Kidney (tissue), 14 donors: ENCODE measurements around the gene INSRR. TPM values are rescaled to one million over a fixed set of nuclear protein-coding genes. Genes with fewer than 3 reads are reported as not detected.

Experiments used
- DNase-seq, 5 donors: peaks; one replicate each; pipeline ENCODE4 v3.0.0-alpha.2; 2013 to 2020
- FAIRE-seq: peaks from 2 replicates; lab custom pipeline; 2012; peaks lifted over from hg19 to GRCh38; lab: Jason Lieb, UNC
- H3K27ac ChIP-seq, 2 donors: one replicate each; pipeline ENCODE4 v1.7.0; 2013; ENCODE audit warnings: low read depth in 2 of 2, low read length in 2 of 2, inconsistent platforms in 1 of 2
- H3K27me3 ChIP-seq: one replicate; pipeline ENCODE4 v1.7.1; 2013; ENCODE audit warnings: low read length, inconsistent platforms; ENCODE audit not compliant: control insufficient read depth, insufficient read depth
- H3K36me3 ChIP-seq, 3 donors: one replicate each; pipeline versions ENCODE4 v1.7.0 to v1.7.1; 2013; ENCODE audit warnings: low read length in 3 of 3, control low read depth in 1 of 3, inconsistent platforms in 1 of 3; ENCODE audit not compliant: insufficient read depth in 3 of 3, control insufficient read depth in 2 of 3
- H3K4me1 ChIP-seq, 3 donors: one replicate each; pipeline versions ENCODE4 v1.7.0 to v1.7.1; 2013; ENCODE audit warnings: low read length in 3 of 3, inconsistent platforms in 1 of 3, low read depth in 1 of 3; ENCODE audit not compliant: control insufficient read depth in 2 of 3, insufficient read depth in 2 of 3
- H3K4me3 ChIP-seq, 3 donors: one replicate each; pipeline versions ENCODE4 v1.7.0 to v1.8.1; 2013; ENCODE audit warnings: low read length in 3 of 3, control low read depth in 1 of 3, inconsistent platforms in 1 of 3
- H3K9ac ChIP-seq, 3 donors: one replicate each; pipeline versions ENCODE4 v1.7.0 to v1.7.1; 2013; ENCODE audit warnings: low read length in 3 of 3, control low read depth in 1 of 3, inconsistent platforms in 1 of 3
- H3K9me3 ChIP-seq, 3 donors: one replicate each; pipeline versions ENCODE4 v1.7.0 to v1.7.1; 2013; ENCODE audit warnings: low read length in 3 of 3, control low read depth in 1 of 3, inconsistent platforms in 1 of 3; ENCODE audit not compliant: control insufficient read depth in 2 of 3, insufficient read depth in 1 of 3
- intact Hi-C: fragments of 100-400 bp; cut with DNase I; formaldehyde crosslinking; loops from one replicate; pipeline ENCODE4 v1.11.1; 2022
- polyA plus RNA-seq: library from polyadenylated mRNA; stranded (reverse); fragments of 350-450 nt; fragmentation: Illumina TruSeq; extraction: RNeasy Lipid Tissue Mini Kit (QIAGEN cat#74804); gene quantifications from one replicate; pipeline ENCODE4 v1.2.3, GENCODE V29; 2014; ENCODE audit warnings: low read depth, low replicate concordance; ENCODE audit not compliant: insufficient read depth
- total RNA-seq: library from RNA; stranded (reverse); fragmentation: NEBNext Ultra II Directional; extraction: Animal tissue kit (Norgen Biotek cat#: 25700); gene quantifications from one replicate; pipeline ENCODE4 v1.2.1, GENCODE V29; 2021
- TF ChIP-seq, protein P1 (sequence below): IDR thresholded peaks from 3 replicates; pipeline ENCODE4 v1.5.1; 2012; ENCODE audit warnings: mild to moderate bottlenecking, moderate library complexity, borderline replicate concordance; ENCODE audit not compliant: insufficient read depth; ENCODE audit errors: extremely low read depth
- donor health status: control.
- donor health status: control.
- donor health status: control.
- donor health status: control.
- donor health status: control.
- donor health status: DM: yes; HTN: yes; CAD: no.
- donor health status: Normal renal cell carcinoma (clear cell type).

INSRR gene
- total and polyA plus RNA-seq, 2 donors from 2014 or later = 0.35 to 2.4 TPM

DNA sequence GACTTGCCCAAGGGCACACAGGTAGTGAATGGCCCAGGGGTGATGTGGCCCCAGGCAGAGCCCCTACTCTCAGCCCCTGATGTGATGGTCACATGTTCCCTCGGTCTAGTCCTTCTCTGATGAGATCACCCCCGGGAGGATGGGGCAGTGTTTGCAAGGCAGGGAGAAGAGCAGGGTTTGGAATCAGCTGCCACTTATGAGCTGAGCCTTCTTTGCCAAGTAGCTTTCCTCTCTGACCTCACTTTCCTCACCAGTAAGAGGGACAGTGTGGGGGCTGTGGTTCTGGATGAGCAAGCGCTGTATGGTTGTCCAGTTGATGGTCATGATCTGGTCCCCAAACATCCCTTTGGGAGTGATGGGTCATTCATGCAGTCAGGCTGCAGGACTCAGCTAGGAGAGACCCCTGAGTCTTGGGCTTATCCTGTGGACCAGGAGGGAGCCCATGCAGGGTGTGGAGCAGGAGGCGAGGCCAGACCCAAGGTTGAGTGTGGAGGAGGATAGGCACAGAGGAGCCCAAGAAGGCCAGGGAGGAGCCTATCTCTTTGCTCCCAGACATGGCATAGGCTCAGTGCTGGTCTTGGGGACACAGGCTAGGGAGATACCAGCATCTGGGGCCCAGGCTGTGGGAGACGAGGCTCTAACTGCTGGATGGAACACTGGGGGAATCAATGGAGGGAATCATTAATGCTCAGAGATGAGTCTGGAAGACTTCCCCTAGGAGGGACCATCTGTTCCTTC, 18.7 kb upstream of the INSRR start:
- Histone ChIP-seq H3K4me3 (no peak overlapping the region), H3K9me3 (no peaks in the 10 kb centered on the region), H3K36me3 (no peaks in the 10 kb centered on the region), H3K27me3 (no peaks in the 10 kb centered on the region), H3K27ac (no peak overlapping the region), H3K9ac (no peak overlapping the region), H3K4me1 (no peaks in the 10 kb centered on the region)
- DNase-seq (no peak), FAIRE-seq (no peak)
- intact Hi-C loops = no loop called here
- TF ChIP-seq, protein P1, sequence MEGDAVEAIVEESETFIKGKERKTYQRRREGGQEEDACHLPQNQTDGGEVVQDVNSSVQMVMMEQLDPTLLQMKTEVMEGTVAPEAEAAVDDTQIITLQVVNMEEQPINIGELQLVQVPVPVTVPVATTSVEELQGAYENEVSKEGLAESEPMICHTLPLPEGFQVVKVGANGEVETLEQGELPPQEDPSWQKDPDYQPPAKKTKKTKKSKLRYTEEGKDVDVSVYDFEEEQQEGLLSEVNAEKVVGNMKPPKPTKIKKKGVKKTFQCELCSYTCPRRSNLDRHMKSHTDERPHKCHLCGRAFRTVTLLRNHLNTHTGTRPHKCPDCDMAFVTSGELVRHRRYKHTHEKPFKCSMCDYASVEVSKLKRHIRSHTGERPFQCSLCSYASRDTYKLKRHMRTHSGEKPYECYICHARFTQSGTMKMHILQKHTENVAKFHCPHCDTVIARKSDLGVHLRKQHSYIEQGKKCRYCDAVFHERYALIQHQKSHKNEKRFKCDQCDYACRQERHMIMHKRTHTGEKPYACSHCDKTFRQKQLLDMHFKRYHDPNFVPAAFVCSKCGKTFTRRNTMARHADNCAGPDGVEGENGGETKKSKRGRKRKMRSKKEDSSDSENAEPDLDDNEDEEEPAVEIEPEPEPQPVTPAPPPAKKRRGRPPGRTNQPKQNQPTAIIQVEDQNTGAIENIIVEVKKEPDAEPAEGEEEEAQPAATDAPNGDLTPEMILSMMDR = no peak

DNA sequence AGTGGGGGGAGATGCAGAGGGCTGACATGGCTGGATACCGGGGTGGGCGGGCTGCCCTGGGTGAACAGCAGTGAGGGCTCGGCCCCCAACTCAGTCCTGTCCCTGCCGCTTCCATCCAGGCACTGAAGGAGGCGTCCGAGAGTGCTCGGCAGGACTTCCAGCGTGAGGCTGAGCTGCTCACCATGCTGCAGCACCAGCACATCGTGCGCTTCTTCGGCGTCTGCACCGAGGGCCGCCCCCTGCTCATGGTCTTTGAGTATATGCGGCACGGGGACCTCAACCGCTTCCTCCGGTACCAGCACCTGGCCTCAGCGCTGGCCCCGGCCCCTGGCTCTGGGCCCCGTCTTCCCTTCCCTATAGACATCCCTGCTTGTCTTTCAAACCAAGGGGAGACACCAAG, 17.4 kb upstream of the INSRR start:
- H3K4me1 ChIP-seq = no peaks in the 10 kb centered on the region
- H3K27me3 ChIP-seq = no peaks in the 10 kb centered on the region
- TF ChIP-seq, protein P1 = no peak
- H3K27ac ChIP-seq = no peak overlapping the region
- FAIRE-seq (no peak), DNase-seq (no peak)
- no peaks in the 10 kb centered on the region for H3K9me3 ChIP-seq
- intact Hi-C loops = no loop called here
- no peak overlapping the region for H3K9ac ChIP-seq
- H3K36me3 ChIP-seq = no peaks in the 10 kb centered on the region
- H3K4me3 ChIP-seq = no peak overlapping the region

DNA sequence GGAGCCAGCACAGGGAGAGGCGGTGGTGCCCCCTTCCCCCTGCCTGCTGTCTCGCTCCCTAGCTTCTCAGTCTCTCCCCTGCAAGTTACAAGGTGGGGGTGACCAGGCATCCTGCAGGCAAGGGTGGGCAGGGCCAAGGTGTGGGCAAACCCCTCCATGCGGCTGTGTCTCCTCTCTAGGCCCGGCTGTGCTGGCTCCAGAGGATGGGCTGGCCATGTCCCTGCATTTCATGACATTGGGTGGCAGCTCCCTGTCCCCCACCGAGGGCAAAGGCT, 16.4 kb upstream of the INSRR start:
- no peaks in the 10 kb centered on the region for H3K4me1 ChIP-seq
- intact Hi-C loops = no loop called here
- TF ChIP-seq, protein P1 = no peak
- FAIRE-seq (no peak), DNase-seq (peak in 1 of 5 donors; percentile 55)
- no peaks in the 10 kb centered on the region for H3K36me3 ChIP-seq
- no peak overlapping the region for H3K9ac ChIP-seq
- H3K27me3 ChIP-seq = no peaks in the 10 kb centered on the region
- no peaks in the 10 kb centered on the region for H3K9me3 ChIP-seq
- no peak overlapping the region for H3K4me3 ChIP-seq
- no peak overlapping the region for H3K27ac ChIP-seq
